ENCODE results near the gene SUSD3.

- TF ChIP-seq POLR2AphosphoS5 (IDR thresholded peaks at IDR 0.05; ENCODE audit: low read depth, low read length) (no peak), POLR2A (IDR thresholded peaks at IDR 0.05; ENCODE audit: low read depth, low read length) (no peak), POU2F2 (IDR thresholded peaks at IDR 0.05; ENCODE audit: low read depth, low read length) (no peak), TAF1 (IDR thresholded peaks at IDR 0.05; ENCODE audit: low read depth, low read length) (no peak), SPI1 (IDR thresholded peaks at IDR 0.05; ENCODE audit: low read depth, low read length) (no peak), PAX5 (IDR thresholded peaks at IDR 0.05; ENCODE audit: insufficient read depth, low read length, severe bottlenecking) (no peak)
Measured at GRCh38 chr9:93066978-93067603, 8.6 kb downstream of the SUSD3 start.

All from GM12891 (cell line).